Neural cell (in vitro differentiated cells): ENCODE data around the gene ADAD2. TPM values are rescaled to one million over a fixed set of nuclear protein-coding genes. Genes with fewer than 3 reads are reported as not detected.
"Not testable (repeated sequence)": the region's sequence is repeated elsewhere in the genome, so short reads cannot be mapped to it uniquely, and the experiment has no call there.

Source experiments
- H2AFZ ChIP-seq: fragments of 200-600, 300-800 bp; sonication (generic), shearing (Covaris generic); 2 replicates; pipeline ENCODE4 v1.6.0; 2014; ENCODE audit warnings: low read depth, mild to moderate bottlenecking, antibody characterized with exemption, low read length, moderate library complexity
- H3F3A ChIP-seq: fragments of 200-600 bp; shearing (Covaris generic); 2 replicates; pipeline ENCODE4 v1.6.1; 2016; ENCODE audit warnings: mild to moderate bottlenecking, moderate library complexity, mixed read lengths, antibody characterized with exemption, low read length; ENCODE audit not compliant: insufficient read depth, poor library complexity, severe bottlenecking
- H3K27ac ChIP-seq: fragments of 200-600, 300-800 bp; sonication (generic), shearing (Covaris generic); 2 replicates; pipeline ENCODE4 v1.5.1; 2014; ENCODE audit warnings: mild to moderate bottlenecking, low read length, moderate library complexity
- H3K27me3 ChIP-seq: fragments of 300-800, 200-600 bp; sonication (generic), shearing (Covaris generic); 2 replicates; pipeline ENCODE4 v1.6.0; 2014; ENCODE audit warnings: mild to moderate bottlenecking, low read depth, low read length, moderate library complexity; ENCODE audit not compliant: insufficient read depth
- H3K36me3 ChIP-seq: fragments of 300-800, 200-600 bp; sonication (generic), shearing (Covaris generic); 2 replicates; pipeline ENCODE4 v1.5.1; 2014; ENCODE audit warnings: mild to moderate bottlenecking, antibody characterized with exemption, low read length, moderate library complexity; ENCODE audit not compliant: insufficient read depth
- H3K4me2 ChIP-seq: fragments of 300-800, 200-600 bp; sonication (generic), shearing (Covaris generic); 2 replicates; pipeline ENCODE4 v1.6.0; 2014; ENCODE audit warnings: mild to moderate bottlenecking, low read length
- H3K4me3 ChIP-seq: fragments of 300-800, 200-600 bp; sonication (generic), shearing (Covaris generic); 2 replicates; pipeline ENCODE4 v1.5.1; 2014; ENCODE audit warnings: mild to moderate bottlenecking, low read length, moderate library complexity
- H3K79me2 ChIP-seq: fragments of 200-600 bp; shearing (Covaris generic); replicated peaks from 2 replicates; pipeline ENCODE4 v1.6.0; 2014; ENCODE audit warnings: mild to moderate bottlenecking, low read length, moderate library complexity; ENCODE audit not compliant: insufficient read depth
- H3K9ac ChIP-seq: fragments of 300-800, 200-600 bp; sonication (generic), shearing (Covaris generic); 2 replicates; pipeline ENCODE4 v1.6.1; 2016; ENCODE audit warnings: mild to moderate bottlenecking, low read length, mixed read lengths
- H3K9me2 ChIP-seq: fragments of 200-600 bp; shearing (Covaris generic); 2 replicates; pipeline ENCODE4 v1.6.1; 2016; ENCODE audit warnings: mild to moderate bottlenecking, low read length, mixed read lengths; ENCODE audit not compliant: insufficient read depth
- H3K9me3 ChIP-seq: fragments of 200-600, 300-800 bp; sonication (generic), shearing (Covaris generic); 2 replicates; pipeline ENCODE4 v1.6.1; 2016; ENCODE audit warnings: mild to moderate bottlenecking, mixed run types, low read length, moderate library complexity, mixed read lengths
- H4K20me1 ChIP-seq: fragments of 200-600 bp; shearing (Covaris generic); 2 replicates; pipeline ENCODE4 v1.6.1; 2016; ENCODE audit warnings: mild to moderate bottlenecking, mixed run types; ENCODE audit not compliant: insufficient read depth
- CTCF ChIP-seq: fragments of 450-650 bp; IDR thresholded peaks from 2 replicates; pipeline ENCODE4 v1.5.1; 2014; ENCODE audit warnings: antibody characterized with exemption, mild to moderate bottlenecking, moderate library complexity; ENCODE audit not compliant: poor library complexity, severe bottlenecking
- EP300 ChIP-seq: fragments of 450-650 bp; conservative IDR thresholded peaks from 2 replicates; pipeline ENCODE4 v1.6.1; 2014; ENCODE audit warnings: antibody characterized with exemption, mild to moderate bottlenecking, moderate library complexity; ENCODE audit not compliant: poor library complexity, severe bottlenecking
- EZH2 ChIP-seq: fragments of 200-600, 300-800 bp; shearing (Covaris generic), sonication (generic); IDR thresholded peaks from 2 replicates; pipeline ENCODE4 v1.6.1; 2014; ENCODE audit warnings: antibody characterized with exemption, low read length, borderline replicate concordance, mild to moderate bottlenecking; ENCODE audit not compliant: insufficient read depth, poor library complexity, severe bottlenecking
- MXI1 ChIP-seq: fragments of 450-650 bp; conservative IDR thresholded peaks from 2 replicates; pipeline ENCODE4 v1.6.1; 2014; ENCODE audit warnings: antibody characterized with exemption, mild to moderate bottlenecking; ENCODE audit not compliant: poor library complexity, severe bottlenecking
- POLR2AphosphoS5 ChIP-seq: IDR thresholded peaks from 2 replicates; pipeline ENCODE4 v1.6.1; 2012
- RAD21 ChIP-seq: fragments of 450-650 bp; conservative IDR thresholded peaks from 2 replicates; pipeline ENCODE4 v1.6.1; 2014; ENCODE audit warnings: antibody characterized with exemption, mild to moderate bottlenecking, moderate library complexity
- SMC3 ChIP-seq: fragments of 450-650 bp; conservative IDR thresholded peaks from 2 replicates; pipeline ENCODE4 v1.6.1; 2014; ENCODE audit warnings: antibody characterized with exemption, mild to moderate bottlenecking, moderate library complexity; ENCODE audit not compliant: poor library complexity
- TAF1 ChIP-seq: IDR thresholded peaks from 2 replicates; pipeline ENCODE4 v1.6.1; 2012; ENCODE audit warnings: low read depth
- polyA plus RNA-seq: library from polyadenylated mRNA; depleted of rRNA; stranded (reverse); fragments of >200 nt; gene quantifications from 2 replicates; pipeline ENCODE4 v1.2.3, GENCODE V29; 2014
- TF ChIP-seq, protein P1 (sequence below): IDR thresholded peaks from 2 replicates; pipeline ENCODE4 v1.6.1; 2012; ENCODE audit warnings: borderline replicate concordance

Gene ADAD2
- polyA plus RNA-seq, 1 donor from 2014 or later, result not detected

GRCh38 chr16:84214451-84215066, 23.6 kb downstream of the ADAD2 start:
- Histone ChIP-seq H3F3A (no peaks in the 10 kb centered on the region), H3K4me3 (no peak overlapping the region), H3K36me3 (no peaks in the 10 kb centered on the region), H3K27ac (no peak overlapping the region), H3K9me3 (no peaks in the 10 kb centered on the region), H3K9me2 (no peaks in the 10 kb centered on the region), H2AFZ (no peak overlapping the region), H3K79me2 (no peaks in the 10 kb centered on the region), H3K4me2 (no peak overlapping the region), H3K27me3 (no peaks in the 10 kb centered on the region), H3K9ac (no peak overlapping the region), H4K20me1 (no peaks in the 10 kb centered on the region)
- no peak for TF ChIP-seq EP300
- TF ChIP-seq TAF1, result no peak
- no peak for TF ChIP-seq RAD21
- no peak for TF ChIP-seq CTCF
- no peak for TF ChIP-seq EZH2
- no peak for TF ChIP-seq MXI1
- TF ChIP-seq, protein P1, sequence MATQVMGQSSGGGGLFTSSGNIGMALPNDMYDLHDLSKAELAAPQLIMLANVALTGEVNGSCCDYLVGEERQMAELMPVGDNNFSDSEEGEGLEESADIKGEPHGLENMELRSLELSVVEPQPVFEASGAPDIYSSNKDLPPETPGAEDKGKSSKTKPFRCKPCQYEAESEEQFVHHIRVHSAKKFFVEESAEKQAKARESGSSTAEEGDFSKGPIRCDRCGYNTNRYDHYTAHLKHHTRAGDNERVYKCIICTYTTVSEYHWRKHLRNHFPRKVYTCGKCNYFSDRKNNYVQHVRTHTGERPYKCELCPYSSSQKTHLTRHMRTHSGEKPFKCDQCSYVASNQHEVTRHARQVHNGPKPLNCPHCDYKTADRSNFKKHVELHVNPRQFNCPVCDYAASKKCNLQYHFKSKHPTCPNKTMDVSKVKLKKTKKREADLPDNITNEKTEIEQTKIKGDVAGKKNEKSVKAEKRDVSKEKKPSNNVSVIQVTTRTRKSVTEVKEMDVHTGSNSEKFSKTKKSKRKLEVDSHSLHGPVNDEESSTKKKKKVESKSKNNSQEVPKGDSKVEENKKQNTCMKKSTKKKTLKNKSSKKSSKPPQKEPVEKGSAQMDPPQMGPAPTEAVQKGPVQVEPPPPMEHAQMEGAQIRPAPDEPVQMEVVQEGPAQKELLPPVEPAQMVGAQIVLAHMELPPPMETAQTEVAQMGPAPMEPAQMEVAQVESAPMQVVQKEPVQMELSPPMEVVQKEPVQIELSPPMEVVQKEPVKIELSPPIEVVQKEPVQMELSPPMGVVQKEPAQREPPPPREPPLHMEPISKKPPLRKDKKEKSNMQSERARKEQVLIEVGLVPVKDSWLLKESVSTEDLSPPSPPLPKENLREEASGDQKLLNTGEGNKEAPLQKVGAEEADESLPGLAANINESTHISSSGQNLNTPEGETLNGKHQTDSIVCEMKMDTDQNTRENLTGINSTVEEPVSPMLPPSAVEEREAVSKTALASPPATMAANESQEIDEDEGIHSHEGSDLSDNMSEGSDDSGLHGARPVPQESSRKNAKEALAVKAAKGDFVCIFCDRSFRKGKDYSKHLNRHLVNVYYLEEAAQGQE, result no peak
- TF ChIP-seq POLR2AphosphoS5, result no peak
- TF ChIP-seq SMC3, result no peak

DNA sequence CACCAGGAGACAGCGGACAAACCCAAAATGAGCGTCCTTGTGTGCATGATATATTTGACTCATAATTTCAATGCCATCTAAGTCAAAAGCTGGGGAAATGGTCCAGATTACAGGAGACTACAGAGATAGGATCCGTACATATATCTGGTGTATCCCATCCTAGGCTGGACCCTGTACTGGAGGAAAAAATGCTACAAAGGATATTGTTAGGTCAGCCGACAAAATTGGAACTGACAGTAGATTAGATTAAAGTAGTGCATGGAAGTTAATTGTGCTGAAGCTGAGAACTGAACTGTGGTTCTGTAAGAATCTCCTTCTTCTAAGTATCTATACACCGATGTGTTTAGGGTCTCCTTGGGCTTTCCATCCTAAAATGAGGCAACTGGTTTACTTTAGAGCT, 24.6 kb downstream of the ADAD2 start:
- Histone ChIP-seq H3K4me2 (no peak overlapping the region), H3K9me3 (no peaks in the 10 kb centered on the region), H3K27me3 (no peaks in the 10 kb centered on the region), H3K27ac (no peak overlapping the region), H3K4me3 (no peak overlapping the region), H4K20me1 (no peaks in the 10 kb centered on the region), H3K9ac (no peak overlapping the region), H2AFZ (no peak overlapping the region), H3K36me3 (no peaks in the 10 kb centered on the region), H3K79me2 (no peaks in the 10 kb centered on the region), H3K9me2 (no peaks in the 10 kb centered on the region), H3F3A (no peaks in the 10 kb centered on the region)
- TF ChIP-seq RAD21 (no peak), CTCF (no peak), SMC3 (no peak), TAF1 (no peak), POLR2AphosphoS5 (no peak), MXI1 (no peak), EZH2 (no peak), EP300 (no peak)
- TF ChIP-seq, protein P1, result no peak

- not testable (repeated sequence) for H2AFZ ChIP-seq, H3K9me2 ChIP-seq, H3K27ac ChIP-seq
Measured at GRCh38 chr16:84216144-84216543, 25.2 kb downstream of the ADAD2 start.

More at GRCh38 chr16:84216144-84216543, 25.2 kb downstream of the ADAD2 start:
- not testable (repeated sequence) for H3K4me2 ChIP-seq, H3K79me2 ChIP-seq, H3K36me3 ChIP-seq, H3K9ac ChIP-seq, H3K9me3 ChIP-seq, H3K4me3 ChIP-seq, H3F3A ChIP-seq, H3K27me3 ChIP-seq, H4K20me1 ChIP-seq
